Upper lobe of right lung (tissue), 1 donor: Measurements from ENCODE around the gene PCDHB2. TPM values are rescaled to one million over a fixed set of nuclear protein-coding genes. Genes with fewer than 3 reads are reported as not detected.
"Not testable (repeated sequence)": the region's sequence is repeated elsewhere in the genome, so short reads cannot be mapped to it uniquely, and the experiment has no call there.

ENCODE experiments used
- ATAC-seq: fragments of 200-7000 bp; cut with Tn5 transposase; one replicate; pipeline ENCODE4 v1.9.1; 2020; ENCODE audit warnings: mild to moderate bottlenecking, moderate library complexity
- DNase-seq: peaks from one replicate; pipeline ENCODE4 v3.0.0-alpha.2; 2020
- H3K27ac ChIP-seq: fragments of 200-600 bp; one replicate; pipeline ENCODE4 v1.8.0; 2022
- H3K27me3 ChIP-seq: fragments of 200-600 bp; one replicate; pipeline ENCODE4 v1.8.0; 2022; ENCODE audit warnings: mild to moderate bottlenecking
- H3K36me3 ChIP-seq: fragments of 200-600 bp; one replicate; pipeline ENCODE4 v1.8.0; 2022
- H3K4me1 ChIP-seq: fragments of 200-600 bp; one replicate; pipeline ENCODE4 v1.8.0; 2022
- H3K4me3 ChIP-seq: fragments of 200-600 bp; one replicate; pipeline ENCODE4 v1.8.0; 2022; ENCODE audit warnings: mild to moderate bottlenecking
- H3K9me3 ChIP-seq: fragments of 200-600 bp; one replicate; pipeline ENCODE4 v1.8.0; 2022
- intact Hi-C: fragments of 100-400 bp; cut with DNase I; formaldehyde crosslinking; loops from one replicate; pipeline ENCODE4 v1.11.0; 2022
- total RNA-seq: library from RNA; stranded (reverse); fragmentation: NEBNext Ultra II Directional; extraction: Animal tissue kit (Norgen Biotek cat#: 25700); gene quantifications from one replicate; pipeline ENCODE4 v1.2.1, GENCODE V29; 2021
- TF ChIP-seq, protein P1 (sequence below): fragments of 200-600 bp; IDR thresholded peaks from one replicate; pipeline ENCODE4 v1.8.0; 2022; ENCODE audit warnings: antibody characterized with exemption
- donor health status: DM: no; HTN: yes; CAD: no; lungs with severe emphysema.

PCDHB2 gene
- total RNA-seq, 1 donor from 2014 or later: 3.8 TPM

DNA sequence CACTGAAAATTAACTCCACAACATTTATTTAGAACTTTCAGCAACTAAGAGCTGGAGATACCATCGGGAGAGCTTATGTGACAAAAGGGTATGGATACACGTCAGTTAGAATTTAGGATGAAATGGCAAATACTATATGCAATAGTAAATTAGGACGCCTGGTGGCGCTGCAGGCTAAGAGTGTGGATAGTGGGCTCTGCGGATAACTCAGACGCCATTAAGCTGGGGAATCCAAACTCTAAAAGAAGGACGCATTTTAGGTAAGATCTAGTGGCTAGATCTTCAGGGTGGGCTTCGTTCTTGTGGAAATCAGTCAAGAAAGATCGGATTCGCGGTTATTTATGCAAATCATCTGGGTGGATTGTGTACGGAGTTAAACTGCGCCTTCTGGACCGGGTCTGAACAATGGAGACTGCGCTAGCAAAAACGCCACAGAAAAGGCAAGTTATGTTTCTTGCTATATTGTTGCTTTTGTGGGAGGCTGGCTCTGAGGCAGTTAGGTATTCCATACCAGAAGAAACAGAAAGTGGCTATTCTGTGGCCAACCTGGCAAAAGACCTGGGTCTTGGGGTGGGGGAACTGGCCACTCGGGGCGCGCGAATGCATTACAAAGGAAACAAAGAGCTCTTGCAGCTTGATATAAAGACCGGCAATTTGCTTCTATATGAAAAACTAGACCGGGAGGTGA, 40.8 kb downstream of the PCDHB2 start, which contains the start of gene PCDHB5:
Gene PCDHB5, plus strand, starts transcription at position 177 of the 688 bp plus-strand sequence. Its CDS starts 229 bp downstream, at position 406.
- DNase-seq: no peak
- H3K27ac ChIP-seq: no peak within 1 kb of the TSS
- H3K27me3 ChIP-seq: no peaks in the 10 kb centered on the region
- H3K9me3 ChIP-seq: peaks cover 24% of the 10 kb centered on the region
- H3K36me3 ChIP-seq: no peaks in the 10 kb centered on the region
- TF ChIP-seq, protein P1, sequence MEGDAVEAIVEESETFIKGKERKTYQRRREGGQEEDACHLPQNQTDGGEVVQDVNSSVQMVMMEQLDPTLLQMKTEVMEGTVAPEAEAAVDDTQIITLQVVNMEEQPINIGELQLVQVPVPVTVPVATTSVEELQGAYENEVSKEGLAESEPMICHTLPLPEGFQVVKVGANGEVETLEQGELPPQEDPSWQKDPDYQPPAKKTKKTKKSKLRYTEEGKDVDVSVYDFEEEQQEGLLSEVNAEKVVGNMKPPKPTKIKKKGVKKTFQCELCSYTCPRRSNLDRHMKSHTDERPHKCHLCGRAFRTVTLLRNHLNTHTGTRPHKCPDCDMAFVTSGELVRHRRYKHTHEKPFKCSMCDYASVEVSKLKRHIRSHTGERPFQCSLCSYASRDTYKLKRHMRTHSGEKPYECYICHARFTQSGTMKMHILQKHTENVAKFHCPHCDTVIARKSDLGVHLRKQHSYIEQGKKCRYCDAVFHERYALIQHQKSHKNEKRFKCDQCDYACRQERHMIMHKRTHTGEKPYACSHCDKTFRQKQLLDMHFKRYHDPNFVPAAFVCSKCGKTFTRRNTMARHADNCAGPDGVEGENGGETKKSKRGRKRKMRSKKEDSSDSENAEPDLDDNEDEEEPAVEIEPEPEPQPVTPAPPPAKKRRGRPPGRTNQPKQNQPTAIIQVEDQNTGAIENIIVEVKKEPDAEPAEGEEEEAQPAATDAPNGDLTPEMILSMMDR: peak; percentile 34
- no peaks in the 10 kb centered on the region for H3K4me1 ChIP-seq
- intact Hi-C loops: no loop called here
- H3K4me3 ChIP-seq: peak within 1 kb of the TSS; percentile 29
- peak; percentile 42 for ATAC-seq

DNA sequence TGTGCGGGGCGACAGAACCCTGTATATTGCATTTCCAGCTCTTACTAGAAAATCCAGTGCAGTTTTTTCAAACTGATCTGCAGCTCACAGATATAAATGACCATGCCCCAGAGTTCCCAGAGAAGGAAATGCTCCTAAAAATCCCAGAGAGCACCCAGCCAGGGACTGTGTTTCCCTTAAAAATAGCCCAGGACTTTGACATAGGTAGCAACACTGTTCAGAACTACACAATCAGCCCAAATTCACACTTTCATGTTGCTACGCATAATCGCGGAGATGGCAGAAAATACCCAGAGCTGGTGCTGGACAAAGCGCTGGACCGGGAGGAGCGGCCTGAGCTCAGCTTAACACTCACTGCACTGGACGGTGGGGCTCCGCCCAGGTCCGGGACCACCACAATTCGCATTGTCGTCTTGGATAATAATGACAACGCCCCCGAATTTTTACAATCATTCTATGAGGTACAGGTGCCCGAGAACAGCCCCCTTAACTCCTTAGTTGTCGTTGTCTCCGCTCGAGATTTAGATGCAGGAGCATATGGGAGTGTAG, 41.4 kb downstream of the PCDHB2 start:
- no peaks in the 10 kb centered on the region for H3K27me3 ChIP-seq
- peak overlapping the region; percentile 29 for H3K4me3 ChIP-seq
- TF ChIP-seq, protein P1: no peak
- H3K27ac ChIP-seq: no peak overlapping the region
- intact Hi-C loops: no loop called here
- H3K36me3 ChIP-seq: no peaks in the 10 kb centered on the region
- peaks cover 24% of the 10 kb centered on the region for H3K9me3 ChIP-seq
- H3K4me1 ChIP-seq: no peaks in the 10 kb centered on the region
- ATAC-seq: no peak
- no peak for DNase-seq

DNA sequence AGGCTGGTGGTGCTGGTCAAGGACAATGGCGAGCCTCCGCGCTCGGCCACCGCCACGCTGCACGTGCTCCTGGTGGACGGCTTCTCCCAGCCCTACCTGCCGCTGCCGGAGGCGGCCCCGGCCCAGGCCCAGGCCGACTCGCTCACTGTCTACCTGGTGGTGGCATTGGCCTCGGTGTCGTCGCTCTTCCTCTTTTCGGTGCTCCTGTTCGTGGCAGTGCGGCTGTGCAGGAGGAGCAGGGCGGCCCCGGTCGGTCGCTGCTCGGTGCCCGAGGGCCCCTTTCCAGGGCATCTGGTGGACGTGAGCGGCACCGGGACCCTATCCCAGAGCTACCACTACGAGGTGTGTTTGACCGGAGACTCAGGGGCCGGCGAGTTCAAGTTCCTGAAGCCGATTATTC, 42.9 kb downstream of the PCDHB2 start:
- H3K4me3 ChIP-seq, H3K27me3 ChIP-seq, intact Hi-C loops, H3K4me1 ChIP-seq, H3K36me3 ChIP-seq, ATAC-seq, DNase-seq, H3K27ac ChIP-seq: not testable (repeated sequence)
- H3K9me3 ChIP-seq: peaks cover 24% of the 10 kb centered on the region

Other genes with a start within 250 kb of the PCDHB2 start
- gene PCDHA9, start 246.2 kb upstream of the PCDHB2 start, total RNA-seq: 0.20 TPM
- 1.7 TPM for gene PCDHA10, start 238.7 kb upstream of the PCDHB2 start, total RNA-seq
- gene PCDHA11, start 225.7 kb upstream of the PCDHB2 start, total RNA-seq: 0.38 TPM
- gene PCDHA12, start 219.3 kb upstream of the PCDHB2 start, total RNA-seq: 8.8 TPM
- gene PCDHA13, start 212.5 kb upstream of the PCDHB2 start, total RNA-seq: 2.3 TPM
- 3.7 TPM for gene PCDHAC1, start 168.3 kb upstream of the PCDHB2 start, total RNA-seq
- 10.0 TPM for gene PCDHAC2, start 128.1 kb upstream of the PCDHB2 start, total RNA-seq
- gene PCDHB1, start 43.2 kb upstream of the PCDHB2 start, total RNA-seq: 0.12 TPM
- 1.9 TPM for gene PCDHB3, start 5.9 kb downstream of the PCDHB2 start, total RNA-seq
- gene PCDHB4, start 27.2 kb downstream of the PCDHB2 start, total RNA-seq: 3.0 TPM
- gene PCDHB5, start 40.6 kb downstream of the PCDHB2 start, total RNA-seq: 2.3 TPM
- gene PCDHB6, start 55.4 kb downstream of the PCDHB2 start, total RNA-seq: 0.75 TPM
- 2.8 TPM for gene PCDHB7, start 78.0 kb downstream of the PCDHB2 start, total RNA-seq
- 2.4 TPM for gene PCDHB8, start 83.2 kb downstream of the PCDHB2 start, total RNA-seq
- 4.1 TPM for gene PCDHB16, start 87.8 kb downstream of the PCDHB2 start, total RNA-seq
- 2.5 TPM for gene PCDHB9, start 92.5 kb downstream of the PCDHB2 start, total RNA-seq
- 2.1 TPM for gene PCDHB10, start 97.7 kb downstream of the PCDHB2 start, total RNA-seq
- 2.0 TPM for gene PCDHB11, start 105.0 kb downstream of the PCDHB2 start, total RNA-seq
- gene PCDHB12, start 114.1 kb downstream of the PCDHB2 start, total RNA-seq: 2.8 TPM
- 3.2 TPM for gene PCDHB13, start 119.3 kb downstream of the PCDHB2 start, total RNA-seq
- 3.0 TPM for gene PCDHB14, start 128.7 kb downstream of the PCDHB2 start, total RNA-seq
- gene PCDHB15, start 150.8 kb downstream of the PCDHB2 start, total RNA-seq: 2.5 TPM
- 0.64 TPM for gene SLC25A2, start 209.4 kb downstream of the PCDHB2 start, total RNA-seq
- gene TAF7, start 226.2 kb downstream of the PCDHB2 start, total RNA-seq: 60.4 TPM
- gene PCDHGA1, start 235.9 kb downstream of the PCDHB2 start, total RNA-seq: 0.46 TPM
- 2.5 TPM for gene PCDHGA2, start 244.1 kb downstream of the PCDHB2 start, total RNA-seq
- 1.7 TPM for gene PCDHGA3, start 249.2 kb downstream of the PCDHB2 start, total RNA-seq